Adrenal gland (tissue), 12 donors: ENCODE data around the gene LAT. TPM values are rescaled to one million over a fixed set of nuclear protein-coding genes. Genes with fewer than 3 reads are reported as not detected.
"Not testable (repeated sequence)": the region's sequence is repeated elsewhere in the genome, so short reads cannot be mapped to it uniquely, and the experiment has no call there.

Experiments used
- DNase-seq, 7 donors: peaks; one replicate each; pipeline ENCODE4 v3.0.0-alpha.2; 2019 to 2020
- H3K27ac ChIP-seq, 5 donors: fragments of 200-600 bp; sonication (generic) in 4 of 5; 1 replicate in 3 of 5; 2 replicates in 2 of 5; pipeline versions ENCODE4 v1.5.1 to v1.8.0; 2016 to 2020; ENCODE audit warnings: mild to moderate bottlenecking in 1 of 5
- H3K27me3 ChIP-seq: fragments of 200-600 bp; 2 replicates; pipeline ENCODE4 v1.8.0; 2021
- H3K36me3 ChIP-seq, 2 donors: fragments of 200-600 bp; replicated peaks in 1 of 2; 1 replicate in 1 of 2; 2 replicates in 1 of 2; pipeline versions ENCODE4 v1.5.1 to v1.8.0; 2018 to 2022
- H3K4me1 ChIP-seq, 2 donors: fragments of 200-600 bp; replicated peaks in 1 of 2; 1 replicate in 1 of 2; 2 replicates in 1 of 2; pipeline versions ENCODE4 v1.5.1 to v1.8.0; 2018 to 2021
- H3K4me3 ChIP-seq, 4 donors: fragments of 200-600 bp; sonication (generic) in 3 of 4; one replicate each; pipeline ENCODE4 v1.5.1; 2016 to 2018
- H3K9me3 ChIP-seq, 3 donors: fragments of 200-600 bp; sonication (generic) in 1 of 3; replicated peaks in 1 of 3; 1 replicate in 2 of 3; 2 replicates in 1 of 3; pipeline versions ENCODE4 v1.5.1 to v1.8.0; 2016 to 2021
- CTCF ChIP-seq, 6 experiments: fragments of 450-650 bp in 4 of 6; fragments of 200-600 bp in 2 of 6; sonication (generic) in 1 of 6; IDR thresholded peaks; 1 replicate in 5 of 6; 2 replicates in 1 of 6; pipeline versions ENCODE4 v1.5.1 to v1.8.0; 2016 to 2021; ENCODE audit warnings: antibody characterized with exemption in 6 of 6, mild to moderate bottlenecking in 2 of 6, moderate library complexity in 1 of 6
- POLR2A ChIP-seq, 2 donors: fragments of 450-650 bp; IDR thresholded peaks; one replicate each; pipeline ENCODE4 v1.6.1; 2017; ENCODE audit warnings: antibody characterized with exemption in 2 of 2, mild to moderate bottlenecking in 2 of 2, moderate library complexity in 1 of 2
- WGBS, 4 donors: extraction: QIAGEN DNeasy Blood & Tissue Kit in 2 of 4; methylation state at CpG; one replicate each; pipeline versions ENCODE4 v1.1.5 to v1.1.7; 2013 to 2017; 5-methylcytosine and 5-hydroxymethylcytosine counted together
- intact Hi-C, 2 donors: fragments of 100-400 bp; cut with DNase I; formaldehyde crosslinking; loops; one replicate each; pipeline versions ENCODE4 v1.14.1 to v1.15.0; 2022 to 2023
- polyA plus RNA-seq, 3 donors: library from polyadenylated mRNA; stranded (reverse); fragments of 200-250 nt in 2 of 3; fragments of 350-450 nt in 1 of 3; fragmentation: Illumina TruSeq in 1 of 3; extraction: RNeasy Lipid Tissue Mini Kit (QIAGEN cat#74804) in 1 of 3; gene quantifications; one replicate each; pipeline ENCODE4 v1.2.3, GENCODE V29; 2013 to 2014
- total RNA-seq, 9 donors: library from RNA; depleted of rRNA in 4 of 9; stranded (reverse); fragments of >200 nt in 4 of 9; fragments of 120-200 nt in 1 of 9; fragmentation: NEBNext Ultra II Directional in 1 of 9; extraction: Animal tissue kit (Norgen Biotek cat#: 25700) in 1 of 9; gene quantifications; one replicate each; pipeline versions ENCODE4 v1.1.0 to v1.2.4, GENCODE V29; 2013 to 2023
- donor health status: healthy with polysubstance abuse.
- donor health status: Bipolar disorder and iron deficiency.
- donor health status: DM: yes; HTN: yes; CAD: no.
- donor health status: DM: no; HTN: no; CAD: no.
- donor health status: DM: no; HTN: no; CAD: no.
- donor health status: DM: yes; HTN: yes; CAD: no.

LAT gene
- total and polyA plus RNA-seq, 12 donors: 0.42 to 50.5 (median 1.8) TPM; not detected in 1

- no peak for DNase-seq
- TF ChIP-seq POLR2A (IDR thresholded peaks at IDR 0.05) (no peak), CTCF (IDR thresholded peaks at IDR 0.05) (no peak)
- Histone ChIP-seq H3K36me3 (no peaks in the 10 kb centered on the region), H3K27ac (no peak overlapping the region), H3K4me3 (no peak overlapping the region), H3K9me3 (no peaks in the 10 kb centered on the region), H3K4me1 (no peaks in the 10 kb centered on the region), H3K27me3 (no peaks in the 10 kb centered on the region)
- WGBS, 4 donors: 74 to 92% (median 89%) methylated on average over 2 of the region's 2 CpGs
- intact Hi-C loops: no loop called here
Measured at GRCh38 chr16:29000019-29000418, 15.2 kb downstream of the LAT start.

GRCh38 chr16:29004496-29005139, 19.8 kb downstream of the LAT start:
- H3K27ac ChIP-seq, H3K27me3 ChIP-seq, DNase-seq, H3K36me3 ChIP-seq, H3K9me3 ChIP-seq, H3K4me3 ChIP-seq, intact Hi-C loops, H3K4me1 ChIP-seq: not testable (repeated sequence)
- 71 to 77% (median 73%) methylated on average over 8 to 9 of the region's 9 CpGs for WGBS, 4 donors

- no peak overlapping the region for H3K4me3 ChIP-seq
- no peaks in the 10 kb centered on the region for H3K4me1 ChIP-seq
- H3K36me3 ChIP-seq: no peaks in the 10 kb centered on the region
- no peak overlapping the region for H3K27ac ChIP-seq
- intact Hi-C loops: no loop called here
- DNase-seq: peak in 2 of 7 donors; percentile 12 to 48
- 36 to 61% (median 50%) methylated on average over 6 to 10 of the region's 10 CpGs for WGBS, 4 donors
- no peaks in the 10 kb centered on the region for H3K27me3 ChIP-seq
- no peak for TF ChIP-seq CTCF (IDR thresholded peaks at IDR 0.05)
- TF ChIP-seq POLR2A (IDR thresholded peaks at IDR 0.05): no peak
- no peaks in the 10 kb centered on the region for H3K9me3 ChIP-seq
Measured at GRCh38 chr16:29007730-29008593, 23.1 kb downstream of the LAT start.

- 66 to 68% (median 67%) methylated on average over 13 to 14 of the region's 14 CpGs for WGBS, 4 donors
- H3K9me3 ChIP-seq: no peaks in the 10 kb centered on the region
- no peak for DNase-seq
- TF ChIP-seq POLR2A (IDR thresholded peaks at IDR 0.05) (no peak), CTCF (IDR thresholded peaks at IDR 0.05) (no peak)
- H3K4me1 ChIP-seq: no peaks in the 10 kb centered on the region
- H3K27me3 ChIP-seq: no peaks in the 10 kb centered on the region
- intact Hi-C loops: no loop called here
- H3K4me3 ChIP-seq: no peak overlapping the region
- H3K27ac ChIP-seq: no peak overlapping the region
- no peaks in the 10 kb centered on the region for H3K36me3 ChIP-seq
Measured at GRCh38 chr16:29009050-29009837, 24.4 kb downstream of the LAT start.
